RCC 7860 (cell line): Measurements from ENCODE around the gene MCEE.
"Not testable (repeated sequence)": the region's sequence is repeated elsewhere in the genome, so short reads cannot be mapped to it uniquely, and the experiment has no call there.

ENCODE experiments used
- DNase-seq: peaks from one replicate; pipeline ENCODE4 v3.0.0-alpha.2; 2015; ENCODE audit warnings: low spot score
- FAIRE-seq: peaks from 2 replicates; lab custom pipeline; 2012; peaks lifted over from hg19 to GRCh38; lab: Jason Lieb, UNC

Gene MCEE

GRCh38 chr2:71130152-71130904, at the start of gene MCEE, which contains the start of gene MPHOSPH10:
MCEE (minus strand) TSS chr2:71130229; CDS start chr2:71130219, 10 bp downstream.
MPHOSPH10 (plus strand) TSS chr2:71130634; CDS start chr2:71130666, 32 bp downstream.
- FAIRE-seq: no peak
- peak; percentile 73 for DNase-seq

DNA sequence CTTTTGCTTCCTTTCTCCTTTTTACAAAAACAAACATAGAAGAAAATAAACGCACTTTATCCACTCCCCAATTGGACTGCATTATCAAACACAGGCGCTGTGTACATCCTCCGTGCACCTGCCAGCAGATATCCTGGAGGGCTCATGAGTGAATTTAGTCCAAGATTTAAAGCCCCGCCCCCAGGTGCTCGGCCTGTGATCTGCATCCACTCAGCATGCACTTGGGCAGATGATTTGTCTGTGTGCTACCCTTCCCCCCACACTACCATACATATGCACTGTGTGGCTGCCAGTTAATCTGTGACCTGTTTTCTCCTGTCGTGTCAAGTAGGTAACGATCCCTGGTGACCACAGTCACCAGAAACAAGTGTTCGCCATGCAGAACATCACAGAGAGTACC, 48.8 kb upstream of the MCEE start:
- DNase-seq, FAIRE-seq: not testable (repeated sequence)

DNA sequence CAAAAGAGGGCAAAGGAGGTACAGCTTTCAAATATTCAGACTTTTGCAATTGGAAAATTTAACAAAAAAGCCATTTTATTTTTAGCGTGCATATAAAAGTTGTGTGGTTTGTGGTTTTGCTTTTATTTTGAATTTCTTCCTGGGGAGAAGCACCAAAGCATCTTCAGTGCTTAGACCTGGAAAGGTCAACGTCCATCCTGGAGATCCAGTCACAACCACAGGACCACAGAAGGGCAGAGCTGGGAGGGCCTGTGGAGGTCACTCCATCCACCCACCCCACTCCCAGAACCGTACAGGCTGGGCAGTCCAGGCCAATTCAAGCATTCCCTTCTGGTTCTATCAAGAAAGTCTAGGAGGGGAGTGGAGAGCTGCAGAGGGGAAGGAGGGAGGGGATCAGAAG, 44.2 kb upstream of the MCEE start:
- DNase-seq (no peak), FAIRE-seq (no peak)

- FAIRE-seq: no peak
Observed at GRCh38 chr2:71173096-71173495, 43.1 kb upstream of the MCEE start.

DNA sequence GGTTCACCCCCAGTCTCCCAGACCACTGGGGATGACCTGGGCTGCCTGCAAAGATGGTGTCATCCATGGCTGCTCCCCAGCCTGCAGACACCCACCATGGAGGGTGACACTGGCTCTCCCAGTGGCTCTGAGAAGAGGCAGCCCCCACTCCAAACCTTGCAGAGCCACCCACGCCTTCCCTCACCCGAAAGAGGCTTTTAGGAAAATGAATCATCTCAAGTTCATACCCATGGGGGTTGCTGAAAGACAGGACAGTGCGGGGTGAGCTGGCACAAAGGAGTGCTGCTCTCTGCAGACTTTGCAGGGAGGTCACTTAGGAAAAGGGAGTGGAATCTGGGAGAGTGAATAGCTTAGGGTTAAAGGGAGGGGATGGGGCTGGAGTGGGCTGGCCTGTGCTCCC, 36.8 kb upstream of the MCEE start:
- DNase-seq: no peak
- no peak for FAIRE-seq

More at GRCh38 chr2:71173096-71173495, 43.1 kb upstream of the MCEE start:
- no peak for DNase-seq

DNA sequence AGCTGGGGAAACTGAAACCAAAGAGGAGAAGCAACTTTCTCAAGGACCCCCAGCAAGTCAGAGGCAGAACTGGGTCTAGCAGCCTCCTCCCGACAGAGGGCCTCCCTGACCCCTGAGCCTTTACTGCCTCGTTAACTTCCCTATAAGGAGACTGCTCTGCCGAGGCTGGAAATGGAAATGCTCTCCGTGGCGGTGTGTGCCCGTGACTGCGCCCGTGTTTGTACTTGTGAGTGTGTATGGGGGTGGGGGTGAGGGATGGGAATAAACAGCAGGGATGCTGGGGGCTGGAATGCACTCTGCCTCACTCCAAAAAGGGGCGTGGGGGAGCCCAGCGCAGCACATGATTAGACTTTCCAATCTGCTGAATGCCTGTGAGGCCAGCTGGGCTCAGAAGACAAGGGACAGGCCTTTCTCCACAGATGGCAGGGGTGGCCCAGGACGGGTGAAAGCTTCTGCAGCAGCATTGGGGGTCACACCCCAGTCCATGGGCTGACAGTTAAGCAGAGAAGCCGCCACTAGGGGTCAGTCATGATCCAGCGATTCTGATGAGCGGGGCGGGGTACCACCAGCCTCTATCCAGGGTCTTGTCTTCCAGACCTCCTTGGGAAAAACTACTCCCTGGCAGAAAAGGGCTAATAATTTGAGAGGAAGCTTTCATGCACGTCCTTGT, 27.2 kb upstream of the MCEE start:
- FAIRE-seq: no peak
- DNase-seq: no peak

DNA sequence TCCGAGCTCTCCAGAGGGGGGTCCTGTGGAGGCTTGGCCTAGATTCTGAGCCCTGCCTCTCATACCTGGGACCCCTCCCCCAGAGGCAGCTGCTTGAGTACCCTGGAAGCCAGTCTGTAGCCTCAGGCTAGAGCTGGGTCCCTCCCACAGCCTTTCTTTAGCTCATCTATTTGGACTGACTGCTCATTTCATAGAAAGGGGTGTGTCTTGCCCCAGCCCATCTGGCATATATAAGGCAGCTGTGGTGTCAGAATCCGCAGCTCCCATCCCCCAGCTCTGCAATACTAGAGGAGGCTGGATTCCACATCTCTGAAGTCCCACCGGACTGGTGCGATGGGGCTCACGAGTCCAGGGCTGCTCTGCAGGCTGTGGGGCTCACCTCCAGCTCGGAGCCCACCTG, 26.5 kb upstream of the MCEE start:
- FAIRE-seq (no peak), DNase-seq (no peak)

DNA sequence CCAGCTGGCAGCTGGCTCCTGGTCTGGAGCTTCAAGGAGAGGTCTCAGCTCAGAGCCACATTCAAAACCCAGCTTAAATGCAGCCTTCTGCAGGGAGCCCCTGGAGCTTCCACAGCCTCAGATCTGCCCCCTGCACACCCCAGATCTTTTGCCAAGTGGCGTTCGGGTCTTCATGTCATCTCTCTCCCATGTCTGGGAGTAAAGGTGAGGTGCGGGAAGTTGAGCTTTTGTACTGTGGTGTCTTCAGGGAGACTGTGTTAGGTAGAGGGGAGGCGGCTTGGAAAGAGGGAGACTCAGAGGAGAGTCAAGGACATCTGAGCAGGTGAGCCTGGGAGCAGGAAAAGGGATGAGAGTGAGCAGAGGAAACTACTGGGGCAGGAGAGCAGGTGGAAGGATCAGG, 25.8 kb upstream of the MCEE start:
- no peak for FAIRE-seq
- DNase-seq: no peak

GRCh38 chr2:71154798-71155197, 24.8 kb upstream of the MCEE start:
- DNase-seq (no peak), FAIRE-seq (no peak)

DNA sequence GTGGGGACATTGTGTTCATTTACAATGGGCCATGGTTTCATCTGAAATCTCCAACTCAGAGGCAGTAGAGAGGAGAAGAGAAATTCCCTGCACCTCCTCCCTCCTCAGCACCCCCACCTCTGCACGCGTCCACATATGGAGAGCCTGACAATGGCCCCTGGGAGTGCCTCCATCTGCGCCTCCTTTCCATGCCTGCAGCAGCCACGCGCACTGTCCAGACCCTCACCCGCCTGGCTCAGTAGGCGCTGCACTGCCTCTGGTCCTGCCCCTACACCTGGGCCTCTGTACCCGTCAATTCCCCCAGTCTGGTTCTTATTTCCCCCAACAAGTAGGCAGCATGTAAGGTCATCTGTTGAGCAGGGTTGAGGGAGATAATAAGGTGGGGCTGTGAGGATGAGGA, 24.2 kb upstream of the MCEE start:
- no peak for DNase-seq
- no peak for FAIRE-seq

GRCh38 chr2:71153585-71154224, 23.7 kb upstream of the MCEE start:
- DNase-seq (no peak), FAIRE-seq (no peak)

- DNase-seq (no peak), FAIRE-seq (no peak)
Observed at GRCh38 chr2:71151620-71152019, 21.6 kb upstream of the MCEE start.

- DNase-seq (no peak), FAIRE-seq (no peak)
Observed at GRCh38 chr2:71150082-71150816, 20.2 kb upstream of the MCEE start.

DNA sequence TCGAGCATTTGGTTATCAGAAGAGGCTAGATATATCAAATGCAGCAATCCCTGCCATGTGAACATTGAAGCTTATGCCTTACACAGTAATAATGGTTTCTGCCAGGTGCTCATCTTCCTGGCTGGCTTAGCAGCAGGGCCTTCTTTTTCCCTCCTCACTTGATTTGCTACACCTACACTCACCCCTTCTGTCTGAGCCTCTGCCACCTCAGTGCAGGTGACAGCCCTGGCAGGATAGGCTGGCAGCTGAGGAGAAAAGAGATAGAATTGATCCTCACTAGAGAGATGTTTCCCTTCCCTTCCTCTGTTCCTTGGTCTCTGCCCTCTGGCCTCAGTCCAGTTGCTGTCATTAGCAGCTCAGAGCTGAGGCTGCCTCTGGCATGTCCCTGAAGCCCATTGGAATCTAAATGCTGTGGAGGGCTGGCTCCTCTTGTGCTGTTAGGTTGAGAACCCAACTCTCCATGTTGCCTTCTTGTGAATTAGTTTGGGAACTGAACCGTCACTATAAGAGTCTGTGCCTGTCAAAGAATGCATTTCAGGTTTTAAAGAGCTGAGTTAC, 18.6 kb upstream of the MCEE start:
- FAIRE-seq (no peak), DNase-seq (no peak)

- no peak for DNase-seq
- no peak for FAIRE-seq
Observed at GRCh38 chr2:71143782-71144181, 13.8 kb upstream of the MCEE start.

DNA sequence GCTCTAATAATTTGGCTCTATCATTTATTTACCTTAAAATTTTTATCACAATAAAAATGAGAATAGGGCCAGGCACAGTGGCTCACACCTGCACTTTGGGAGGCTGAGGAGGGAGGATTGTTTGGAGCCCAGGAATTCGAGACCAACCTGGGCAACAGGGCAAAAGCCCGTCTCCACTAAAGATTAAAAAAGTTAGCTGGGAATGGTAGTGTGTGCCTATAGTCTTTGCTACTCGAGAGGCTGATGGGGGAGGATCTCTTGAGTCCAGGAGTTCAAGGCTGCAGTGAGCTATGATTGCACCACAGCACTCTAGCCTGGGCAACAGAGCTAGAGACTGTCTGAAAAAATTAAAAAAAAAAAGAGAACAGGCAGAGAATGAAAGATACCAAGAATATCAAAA, 6.1 kb upstream of the MCEE start:
- no peak for FAIRE-seq
- DNase-seq: no peak

- FAIRE-seq: no peak
Observed at GRCh38 chr2:71133603-71134002, 3.6 kb upstream of the MCEE start.

GRCh38 chr2:71131387-71132166, 1.5 kb upstream of the MCEE start:
- not testable (repeated sequence) for DNase-seq, FAIRE-seq

More at GRCh38 chr2:71133603-71134002, 3.6 kb upstream of the MCEE start:
- DNase-seq: no peak

- DNase-seq (no peak), FAIRE-seq (no peak)
Observed at GRCh38 chr2:71130905-71131244, 846 bp upstream of the MCEE start.

DNA sequence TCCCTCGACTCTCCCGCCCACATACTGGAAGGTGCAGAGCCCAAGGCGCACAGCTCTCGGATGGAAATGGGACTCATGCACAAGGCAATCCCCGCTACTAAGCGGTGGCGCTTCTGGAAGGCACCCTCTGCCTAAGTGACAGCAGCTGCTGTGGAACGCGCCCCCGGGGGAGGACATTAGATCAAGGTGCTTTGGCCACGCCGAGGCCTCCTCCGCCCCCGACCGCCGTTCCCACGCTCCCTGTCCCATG, 202 bp downstream of the MCEE start:
- DNase-seq: peak; percentile 20
- no peak for FAIRE-seq
